NCI-H1694 (cell line): Measurements from ENCODE around the gene SH3RF3.

Experiments
- DNase-seq: peaks from one replicate; lab custom pipeline; 2025; lab: John Stamatoyannopoulos, UW

SH3RF3 gene

GRCh38 chr2:109397893-109398292, 268.9 kb downstream of the SH3RF3 start:
- DNase-seq, result no peak

- no peak for DNase-seq
Measured at GRCh38 chr2:109398366-109399015, 269.5 kb downstream of the SH3RF3 start.

GRCh38 chr2:109399066-109399465, 270.1 kb downstream of the SH3RF3 start:
- DNase-seq, result no peak

- DNase-seq, result no peak
Measured at GRCh38 chr2:109400102-109400501, 271.1 kb downstream of the SH3RF3 start.

- no peak for DNase-seq
Measured at GRCh38 chr2:109401370-109401769, 272.4 kb downstream of the SH3RF3 start.

- no peak for DNase-seq
Measured at GRCh38 chr2:109402180-109402579, 273.2 kb downstream of the SH3RF3 start.

- DNase-seq, result no peak
Measured at GRCh38 chr2:109402980-109403840, 274.2 kb downstream of the SH3RF3 start.

GRCh38 chr2:109403841-109404201, 274.8 kb downstream of the SH3RF3 start:
- no peak for DNase-seq

GRCh38 chr2:109404681-109405080, 275.7 kb downstream of the SH3RF3 start:
- no peak for DNase-seq

- no peak for DNase-seq
Measured at GRCh38 chr2:109405873-109406272, 276.9 kb downstream of the SH3RF3 start.

- no peak for DNase-seq
Measured at GRCh38 chr2:109406301-109406700, 277.3 kb downstream of the SH3RF3 start.

GRCh38 chr2:109407276-109408042, 278.5 kb downstream of the SH3RF3 start:
- DNase-seq, result no peak

GRCh38 chr2:109408043-109408335, 279.0 kb downstream of the SH3RF3 start:
- DNase-seq, result no peak

GRCh38 chr2:109409321-109410038, 280.5 kb downstream of the SH3RF3 start:
- peak; percentile 7 for DNase-seq

- DNase-seq, result no peak
Measured at GRCh38 chr2:109410039-109410815, 281.2 kb downstream of the SH3RF3 start.

GRCh38 chr2:109411640-109412325, 282.8 kb downstream of the SH3RF3 start:
- DNase-seq, result no peak

GRCh38 chr2:109415581-109416013, 286.6 kb downstream of the SH3RF3 start:
- no peak for DNase-seq

- DNase-seq, result no peak
Measured at GRCh38 chr2:109417701-109418335, 288.8 kb downstream of the SH3RF3 start.

- DNase-seq, result no peak
Measured at GRCh38 chr2:109418716-109419115, 289.7 kb downstream of the SH3RF3 start.

GRCh38 chr2:109419171-109419756, 290.3 kb downstream of the SH3RF3 start:
- DNase-seq, result no peak
